GM23248 (cell line): ENCODE results near the gene CHN2.

Experiments used
- EZH2 ChIP-seq: fragments of 200-600 bp; sonication (generic); IDR thresholded peaks from 2 replicates; pipeline ENCODE4 v1.6.1; 2018; ENCODE audit warnings: antibody characterized with exemption, mild to moderate bottlenecking; ENCODE audit not compliant: insufficient read depth, poor library complexity, severe bottlenecking
- EZH2phosphoT487 ChIP-seq: fragments of 200-600 bp; sonication (generic); IDR thresholded peaks from 2 replicates; pipeline ENCODE4 v1.6.1; 2018; ENCODE audit warnings: antibody characterized with exemption, moderate library complexity, mild to moderate bottlenecking, low read depth; ENCODE audit not compliant: insufficient read depth

DNA sequence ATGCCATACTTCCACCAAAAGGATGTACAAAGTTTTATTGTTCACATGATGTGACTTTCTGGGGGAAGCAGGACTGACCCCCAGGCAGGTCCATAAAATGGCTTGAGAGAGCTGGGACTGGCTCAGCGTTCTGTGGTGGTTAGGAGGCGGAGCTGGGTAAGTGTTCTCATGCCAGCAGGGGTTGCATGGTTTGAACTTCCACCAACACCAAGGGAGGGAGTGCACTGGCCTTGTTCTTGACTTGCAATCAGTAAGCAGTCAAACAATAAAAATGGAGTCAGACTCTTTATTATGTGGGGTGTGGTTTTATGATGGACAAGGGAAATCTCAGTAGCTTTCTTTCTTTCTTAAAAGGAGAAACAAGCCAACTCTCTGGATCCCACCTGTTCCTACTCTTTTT, 273.6 kb downstream of the CHN2 start:
- no peak for TF ChIP-seq EZH2
- TF ChIP-seq EZH2phosphoT487 = no peak
